GM19035 (cell line): Measurements from ENCODE around the gene CD320.
"Not testable (repeated sequence)": the region's sequence is repeated elsewhere in the genome, so short reads cannot be mapped to it uniquely, and the experiment has no call there.

Experiments used
- ATAC-seq: cut with Tn5 transposase; IDR thresholded peaks from one replicate; pipeline ENCODE4 v1.9.1; 2021; ENCODE audit not compliant: unreplicated experiment

CD320 gene

GRCh38 chr19:8333767-8334457 is 25.8 kb upstream of the CD320 start:
- no peak for ATAC-seq

DNA sequence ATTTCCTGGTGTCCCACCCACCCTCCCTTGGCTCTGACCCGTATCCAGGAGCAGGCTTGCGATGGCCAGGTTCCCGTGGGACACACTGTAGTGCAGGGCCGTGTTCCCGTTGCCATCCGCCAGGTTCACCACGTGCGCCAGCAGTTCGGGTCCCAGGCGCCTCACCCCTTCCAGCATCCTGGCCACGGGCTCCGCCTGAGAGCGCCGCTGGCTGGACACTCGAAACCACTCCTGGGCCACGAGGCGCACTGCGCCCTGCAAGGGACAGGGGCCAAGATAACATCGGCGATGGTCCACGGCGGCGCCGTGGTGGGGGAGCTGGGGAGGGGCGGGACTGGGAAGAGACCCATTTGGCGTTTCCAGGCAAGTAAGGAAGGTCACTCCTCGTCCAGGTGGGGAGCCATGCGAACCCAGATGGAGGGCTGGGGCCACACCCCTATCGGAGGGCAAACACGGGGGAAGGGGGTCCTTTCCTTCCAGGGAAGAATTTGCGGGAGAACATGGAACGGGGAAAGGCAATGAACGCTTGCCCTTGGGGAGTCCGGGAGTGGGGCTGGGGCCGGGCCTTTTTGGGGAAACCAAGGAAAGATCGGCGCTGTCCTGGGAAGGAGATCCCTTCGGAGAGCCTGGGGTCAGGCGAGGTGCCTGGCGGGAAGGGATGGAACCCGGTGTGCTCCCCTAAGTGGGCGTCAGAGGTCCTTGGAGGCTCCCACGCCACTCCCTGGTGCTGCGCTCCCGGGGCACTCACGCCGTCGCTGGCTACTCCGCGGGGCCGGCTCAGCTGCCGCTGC is 25.0 kb upstream of the CD320 start:
- no peak for ATAC-seq

DNA sequence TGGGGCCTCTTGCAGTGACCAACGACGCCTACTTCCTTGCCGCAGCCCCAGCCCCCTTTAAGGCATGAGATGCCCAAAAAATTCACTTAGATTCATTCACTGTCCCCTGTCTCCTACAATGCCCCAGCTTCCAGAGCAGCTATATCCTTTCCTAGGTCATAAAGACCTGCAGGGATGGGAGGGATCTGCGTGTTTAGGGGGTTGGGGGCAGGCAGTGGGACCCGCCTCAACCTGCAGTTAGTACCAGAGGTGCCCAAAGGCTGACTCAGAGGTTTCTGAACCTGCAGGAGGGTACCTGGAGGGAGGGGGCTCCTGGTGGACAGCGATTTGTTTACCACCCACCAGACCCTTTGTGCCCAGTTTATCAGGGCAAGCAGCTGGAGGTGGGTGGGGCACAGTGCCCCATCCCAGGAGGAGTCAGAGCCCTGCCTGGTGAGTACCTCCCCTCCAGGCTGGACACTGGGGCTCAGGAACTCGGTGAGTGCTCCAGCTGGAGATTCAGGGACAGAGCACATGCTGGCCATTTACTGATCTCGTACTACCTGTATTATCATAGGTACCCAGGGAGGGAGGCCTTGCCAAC is 23.2 kb upstream of the CD320 start:
- no peak for ATAC-seq

GRCh38 chr19:8329996-8330395 is 21.8 kb upstream of the CD320 start:
- ATAC-seq: no peak

DNA sequence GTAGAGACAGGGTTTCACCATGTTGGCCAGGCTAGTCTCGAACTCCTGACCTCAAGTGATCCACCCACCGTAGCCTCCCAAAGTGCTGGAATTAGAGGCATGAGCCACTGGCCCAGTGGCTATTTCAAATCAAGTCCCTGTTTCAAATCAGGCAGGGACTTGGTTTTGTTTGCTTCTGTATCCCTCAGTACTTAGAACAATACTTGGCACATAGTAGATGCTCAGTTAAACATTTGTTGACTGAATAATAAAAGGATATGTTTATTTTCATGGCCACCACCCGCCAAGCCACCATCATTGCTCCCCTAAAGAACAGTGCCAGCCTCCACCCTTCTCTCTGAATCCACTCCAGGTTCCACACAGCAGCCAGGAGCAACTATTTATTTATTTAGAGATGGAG is 17.3 kb upstream of the CD320 start:
- no peak for ATAC-seq

- ATAC-seq: no peak
These were observed 16.3 kb upstream of the CD320 start for GRCh38 chr19:8324186-8325050.

GRCh38 chr19:8323781-8324185 is 15.6 kb upstream of the CD320 start:
- no peak for ATAC-seq

- no peak for ATAC-seq
These were observed 14.5 kb upstream of the CD320 start for GRCh38 chr19:8322638-8322997.

GRCh38 chr19:8321986-8322637 is 14.0 kb upstream of the CD320 start:
- no peak for ATAC-seq

DNA sequence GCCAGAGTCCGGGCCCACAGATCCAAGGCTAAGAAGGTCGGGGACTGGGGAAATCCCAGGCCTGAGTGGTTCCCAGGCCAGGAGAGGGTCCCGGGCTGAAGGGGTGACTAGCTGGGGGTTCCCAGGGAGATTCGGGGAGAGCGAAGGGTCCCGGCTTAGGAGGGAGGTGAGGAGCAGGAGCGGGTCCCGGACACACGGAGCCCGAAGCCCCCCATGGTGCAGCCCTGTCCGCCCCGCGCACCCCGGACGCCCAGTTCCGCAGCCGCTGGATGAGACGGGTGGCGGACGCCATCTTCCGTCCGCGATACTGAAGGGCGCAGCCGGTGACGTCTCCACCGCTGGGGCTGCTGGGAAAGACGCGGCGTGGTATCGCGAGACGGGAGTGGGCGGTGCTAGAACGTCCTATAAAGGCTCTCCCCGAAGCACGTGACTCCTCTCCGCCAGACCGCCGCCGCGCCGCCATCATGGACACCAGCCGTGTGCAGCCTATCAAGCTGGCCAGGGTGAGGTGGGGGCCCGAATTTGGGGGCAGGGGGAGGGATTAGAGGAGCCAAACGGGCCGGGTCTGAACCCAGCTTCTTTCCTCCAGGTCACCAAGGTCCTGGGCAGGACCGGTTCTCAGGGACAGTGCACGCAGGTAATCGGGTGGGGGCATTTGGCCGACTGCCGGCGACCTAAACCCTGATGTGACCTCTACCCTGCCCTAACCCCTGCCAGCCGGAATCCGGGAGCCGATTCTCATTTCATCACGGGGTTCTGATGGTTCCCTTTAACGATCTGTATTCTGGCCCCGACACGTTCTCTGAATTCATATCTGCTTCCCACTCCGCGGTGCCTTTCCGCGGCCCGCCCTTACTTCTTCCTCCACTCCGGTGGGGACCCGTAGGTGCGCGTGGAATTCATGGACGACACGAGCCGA is 13.2 kb upstream of the CD320 start, which contains the start of the genes NDUFA7 and RPS28:
TSS of gene NDUFA7 (minus strand) at position 309 of the 919 bp plus-strand sequence. CDS start at position 292, 17 bp downstream.
TSS of gene RPS28 (plus strand) at position 430 of the 919 bp plus-strand sequence. CDS start at position 465, 35 bp downstream.
- peak; percentile 89 for ATAC-seq

DNA sequence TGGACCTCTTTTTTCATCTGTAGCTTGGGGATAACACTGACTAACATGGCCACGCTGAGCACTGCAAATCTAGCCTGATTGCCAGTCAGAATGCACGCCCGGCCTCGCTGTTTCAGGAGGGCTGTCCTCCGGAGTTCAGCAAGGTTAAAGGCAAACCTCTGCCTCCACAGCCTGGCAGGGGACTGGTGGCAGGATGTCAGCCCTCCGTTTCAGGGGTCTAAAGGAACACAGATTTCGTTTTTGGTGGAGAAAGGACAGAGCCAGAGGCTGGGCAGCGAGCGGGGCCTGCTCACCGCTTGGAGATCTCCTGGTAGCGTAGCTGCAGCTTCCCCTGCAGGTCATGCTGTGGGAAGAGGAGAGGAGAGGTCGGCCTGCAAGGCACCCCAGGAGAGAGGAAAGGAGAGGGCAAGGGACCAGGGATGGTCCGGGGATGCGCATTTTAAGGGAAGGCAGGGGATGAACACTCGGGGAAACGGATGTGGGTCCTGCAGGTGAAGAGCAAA is 12.5 kb upstream of the CD320 start:
- peak; percentile 22 for ATAC-seq

GRCh38 chr19:8319807-8320520 is 11.8 kb upstream of the CD320 start:
- no peak for ATAC-seq

GRCh38 chr19:8318835-8319234 is 10.7 kb upstream of the CD320 start:
- not testable (repeated sequence) for ATAC-seq

- no peak for ATAC-seq
These were observed 8.4 kb upstream of the CD320 start for GRCh38 chr19:8316351-8317125.

DNA sequence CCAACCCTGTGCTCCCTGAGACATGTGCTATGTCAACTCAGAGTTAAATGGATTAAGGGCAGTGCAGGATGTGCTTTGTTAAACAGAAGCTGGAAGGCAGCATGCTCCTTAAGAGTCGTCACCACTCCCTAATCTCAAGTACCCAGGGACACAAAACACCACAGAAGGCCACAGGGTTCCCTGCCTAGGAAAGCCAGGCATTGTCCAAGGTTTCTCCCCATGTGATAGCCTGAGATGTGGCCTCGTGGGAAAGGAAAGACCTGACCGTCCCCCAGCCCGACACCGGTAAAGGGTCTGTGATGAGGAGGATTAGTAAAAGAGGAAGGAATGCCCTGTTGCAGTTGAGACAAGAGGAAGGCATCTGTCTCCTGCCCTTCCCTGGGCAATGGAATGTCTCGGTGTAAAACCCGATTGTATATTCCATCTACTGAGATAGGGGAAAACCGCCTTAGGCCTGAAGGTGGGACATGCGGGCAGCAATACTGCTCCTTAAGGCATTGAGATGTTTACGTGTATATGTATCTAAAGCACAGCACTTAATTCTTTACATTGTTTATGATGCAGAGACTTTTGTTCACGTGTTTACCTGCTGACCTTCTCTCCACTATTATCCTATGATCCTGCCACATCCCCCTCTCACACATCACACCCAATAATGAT is 7.0 kb upstream of the CD320 start:
- ATAC-seq: not testable (repeated sequence)

GRCh38 chr19:8311461-8312260 is 3.5 kb upstream of the CD320 start:
- ATAC-seq: no peak
